Liver (tissue), 9 donors: ENCODE data around the gene HCFC1. TPM values are rescaled to one million over a fixed set of nuclear protein-coding genes. Genes with fewer than 3 reads are reported as not detected.

Experiments used
- DNase-seq: peaks from one replicate; pipeline ENCODE4 v3.0.0-alpha.2; 2017; ENCODE audit warnings: low spot score
- H3K27ac ChIP-seq, 2 donors: one replicate each; pipeline ENCODE4 v1.7.0; 2013; ENCODE audit warnings: inconsistent platforms in 2 of 2, low read length in 2 of 2, control low read depth in 1 of 2, low read depth in 1 of 2, mild to moderate bottlenecking in 1 of 2
- H3K27me3 ChIP-seq, 4 donors: one replicate each; pipeline versions ENCODE4 v1.6.1 to v1.7.0; 2013; ENCODE audit warnings: low read length in 3 of 4, inconsistent platforms in 1 of 4, mild to moderate bottlenecking in 1 of 4, moderate library complexity in 1 of 4; ENCODE audit not compliant: control insufficient read depth in 4 of 4, insufficient read depth in 4 of 4
- H3K36me3 ChIP-seq, 4 donors: one replicate each; pipeline versions ENCODE4 v1.6.1 to v1.7.0; 2013; ENCODE audit warnings: low read length in 3 of 4, mild to moderate bottlenecking in 3 of 4, low read depth in 1 of 4, moderate library complexity in 1 of 4; ENCODE audit not compliant: control insufficient read depth in 4 of 4, insufficient read depth in 3 of 4
- H3K4me1 ChIP-seq, 4 donors: one replicate each; pipeline versions ENCODE4 v1.6.1 to v1.7.0; 2013; ENCODE audit warnings: low read length in 3 of 4, mild to moderate bottlenecking in 3 of 4, moderate library complexity in 1 of 4; ENCODE audit not compliant: control insufficient read depth in 4 of 4, insufficient read depth in 4 of 4
- H3K4me3 ChIP-seq, 3 donors: one replicate each; pipeline versions ENCODE4 v1.6.1 to v1.7.0; 2013; ENCODE audit warnings: low read length in 3 of 3, control low read depth in 1 of 3, low read depth in 1 of 3, mild to moderate bottlenecking in 1 of 3
- H3K9ac ChIP-seq, 2 donors: one replicate each; pipeline ENCODE4 v1.7.0; 2013; ENCODE audit warnings: low read length in 2 of 2, mild to moderate bottlenecking in 2 of 2, moderate library complexity in 2 of 2, control low read depth in 1 of 2, low read depth in 1 of 2
- H3K9me3 ChIP-seq, 4 donors: one replicate each; pipeline versions ENCODE4 v1.6.1 to v1.7.0; 2013; ENCODE audit warnings: low read length in 3 of 4; ENCODE audit not compliant: control insufficient read depth in 4 of 4
- ATF3 ChIP-seq: IDR thresholded peaks from 2 replicates; pipeline ENCODE4 v1.6.1; 2016; ENCODE audit warnings: antibody characterized with exemption
- EGR1 ChIP-seq, 2 donors: IDR thresholded peaks; 2 replicates each; pipeline ENCODE4 v1.6.1; 2016 to 2018; ENCODE audit warnings: antibody characterized with exemption in 2 of 2, low read depth in 2 of 2
- FOXA1 ChIP-seq: IDR thresholded peaks from 2 replicates; pipeline ENCODE4 v1.6.1; 2016; ENCODE audit warnings: antibody characterized with exemption
- FOXA2 ChIP-seq: IDR thresholded peaks from 2 replicates; pipeline ENCODE4 v1.6.1; 2016; ENCODE audit warnings: antibody characterized with exemption
- GABPA ChIP-seq, 2 donors: IDR thresholded peaks in 1 of 2; conservative IDR thresholded peaks in 1 of 2; 2 replicates each; pipeline ENCODE4 v1.6.1; 2016; ENCODE audit warnings: antibody characterized with exemption in 2 of 2, mild to moderate bottlenecking in 1 of 2, moderate library complexity in 1 of 2
- HNF4A ChIP-seq, 2 donors: conservative IDR thresholded peaks; 2 replicates each; pipeline ENCODE4 v1.6.1; 2016; ENCODE audit warnings: antibody characterized with exemption in 2 of 2, mild to moderate bottlenecking in 2 of 2
- HNF4G ChIP-seq: IDR thresholded peaks from 2 replicates; pipeline ENCODE4 v1.6.1; 2016; ENCODE audit warnings: antibody characterized with exemption
- NR2F2 ChIP-seq: IDR thresholded peaks from 2 replicates; pipeline ENCODE4 v1.6.1; 2016; ENCODE audit warnings: antibody characterized with exemption
- RAD21 ChIP-seq, 2 donors: IDR thresholded peaks; 2 replicates each; pipeline ENCODE4 v1.6.1; 2016; ENCODE audit warnings: antibody characterized with exemption in 2 of 2, mild to moderate bottlenecking in 2 of 2
- REST ChIP-seq: IDR thresholded peaks from 2 replicates; pipeline ENCODE4 v1.6.1; 2016; ENCODE audit warnings: antibody characterized with exemption, mild to moderate bottlenecking
- RXRA ChIP-seq, 2 donors: IDR thresholded peaks; 2 replicates each; pipeline ENCODE4 v1.6.1; 2017 to 2018; ENCODE audit warnings: antibody characterized with exemption in 2 of 2, mild to moderate bottlenecking in 1 of 2
- SP1 ChIP-seq: IDR thresholded peaks from 2 replicates; pipeline ENCODE4 v1.6.1; 2018; ENCODE audit warnings: antibody characterized with exemption, mild to moderate bottlenecking
- TAF1 ChIP-seq: conservative IDR thresholded peaks from 2 replicates; pipeline ENCODE4 v1.6.1; 2016; ENCODE audit warnings: antibody characterized with exemption, mild to moderate bottlenecking
- YY1 ChIP-seq: IDR thresholded peaks from 2 replicates; pipeline ENCODE4 v1.6.1; 2016; ENCODE audit warnings: antibody characterized with exemption, mild to moderate bottlenecking
- ZBTB33 ChIP-seq: IDR thresholded peaks from 2 replicates; pipeline ENCODE4 v1.6.1; 2016; ENCODE audit warnings: antibody characterized with exemption
- WGBS: extraction: QIAGEN DNeasy Blood & Tissue Kit; methylation state at CpG from one replicate; pipeline ENCODE4 v1.1.7; 2013; 5-methylcytosine and 5-hydroxymethylcytosine counted together
- polyA plus RNA-seq, 2 donors: library from polyadenylated mRNA; stranded (reverse) in 1 of 2; unstranded in 1 of 2; fragments of 200-250 nt in 1 of 2; fragments of >200 nt in 1 of 2; fragmentation: Nextera tagmentation in 1 of 2; extraction: Ambion mirVana in 1 of 2; gene quantifications; one replicate each; pipeline versions ENCODE4 v1.2.1 to v1.2.3, GENCODE V29; 2013 to 2015
- total RNA-seq, 2 donors: library from RNA; depleted of rRNA; stranded (reverse); fragments of >200 nt; gene quantifications; one replicate each; pipeline ENCODE4 v1.2.3, GENCODE V29; 2014
- donor health status: healthy.
- donor health status: healthy.
- donor health status: healthy.
- donor health status: healthy.
- donor health status: healthy.

The HCFC1 gene
- total and polyA plus RNA-seq, 4 donors: 7.9 to 26.9 (median 13.9) TPM

- Histone ChIP-seq H3K9me3 (no peaks in the 10 kb centered on the region), H3K27me3 (no peaks in the 10 kb centered on the region), H3K27ac (no peak overlapping the region), H3K36me3 (peaks cover 0 to 11% (median 4%) of the 10 kb centered on the region in 4 donors), H3K4me1 (peaks cover 0 to 6% (median 1%) of the 10 kb centered on the region in 4 donors), H3K9ac (no peak overlapping the region), H3K4me3 (no peak overlapping the region)
- TF ChIP-seq GABPA (IDR thresholded peaks at IDR 0.05 in 1 of 2, conservative IDR thresholded peaks at IDR 0.05 in 1 of 2) (no peak), TAF1 (no peak), FOXA2 (no peak), RXRA (IDR thresholded peaks at IDR 0.05) (no peak), NR2F2 (no peak), HNF4A (conservative IDR thresholded peaks at IDR 0.05) (no peak), REST (no peak), ZBTB33 (no peak), HNF4G (no peak), FOXA1 (no peak), YY1 (no peak), SP1 (no peak), RAD21 (IDR thresholded peaks at IDR 0.05) (no peak), ATF3 (no peak)
- WGBS: 84% methylated on average over 17 of the region's 17 CpGs
- DNase-seq: no peak
Observed at GRCh38 chrX:154012336-154012991, 40.8 kb upstream of the HCFC1 start.

- peaks cover 0 to 8% (median 2%) of the 10 kb centered on the region in 4 donors for H3K36me3 ChIP-seq
- WGBS: 91% methylated on average over 18 of the region's 18 CpGs
- H3K27ac ChIP-seq: no peak overlapping the region
- H3K4me3 ChIP-seq: no peak overlapping the region
- peaks cover 0 to 5% (median 1%) of the 10 kb centered on the region in 4 donors for H3K4me1 ChIP-seq
- H3K9me3 ChIP-seq: no peaks in the 10 kb centered on the region
- TF ChIP-seq YY1 (no peak), EGR1 (IDR thresholded peaks at IDR 0.05; ENCODE audit: low read depth in 2 of 2) (no peak), RXRA (IDR thresholded peaks at IDR 0.05) (no peak), ZBTB33 (no peak), NR2F2 (no peak), REST (no peak), FOXA1 (no peak)
- DNase-seq: no peak
- no peak overlapping the region for H3K9ac ChIP-seq
- H3K27me3 ChIP-seq: no peaks in the 10 kb centered on the region
Observed at GRCh38 chrX:154011376-154012335, 40.0 kb upstream of the HCFC1 start.
